Kidney capillary endothelial cell (primary cell): ENCODE measurements around the gene ZBTB16.

Source experiments
- DNase-seq: peaks from one replicate; pipeline ENCODE4 v3.0.0-alpha.2; 2018; ENCODE audit warnings: low spot score

Gene ZBTB16

DNA sequence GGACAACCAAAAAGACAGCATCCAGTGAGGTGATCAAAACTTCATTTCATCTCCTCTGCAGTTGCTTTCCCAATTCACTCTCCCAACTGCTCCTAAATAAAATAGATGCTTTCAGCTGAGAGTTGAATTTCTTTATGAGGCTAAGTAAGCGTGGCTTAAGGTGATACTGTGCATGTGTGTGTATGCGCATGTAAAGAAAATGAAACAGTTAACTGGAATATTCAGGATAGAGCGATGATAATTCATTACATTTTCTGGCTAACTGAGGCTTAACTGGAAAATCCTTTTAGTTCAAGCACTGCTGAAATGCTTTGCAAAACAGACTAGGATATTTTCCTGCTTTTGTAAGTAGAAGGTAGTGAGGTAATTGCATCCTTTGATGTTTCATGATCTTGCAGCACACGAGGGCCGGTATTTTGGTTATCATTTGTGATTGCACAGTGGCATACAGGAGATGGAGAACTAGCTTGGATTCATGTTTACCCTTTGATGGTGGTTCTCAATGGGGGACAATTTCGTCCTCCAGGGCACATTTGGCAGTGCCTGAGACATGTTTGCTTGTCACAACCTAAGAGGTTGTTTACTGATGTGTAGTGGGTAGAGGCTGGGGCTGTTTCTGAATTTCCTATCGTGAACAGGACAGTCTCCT, 71.2 kb downstream of the ZBTB16 start:
- no peak for DNase-seq

DNA sequence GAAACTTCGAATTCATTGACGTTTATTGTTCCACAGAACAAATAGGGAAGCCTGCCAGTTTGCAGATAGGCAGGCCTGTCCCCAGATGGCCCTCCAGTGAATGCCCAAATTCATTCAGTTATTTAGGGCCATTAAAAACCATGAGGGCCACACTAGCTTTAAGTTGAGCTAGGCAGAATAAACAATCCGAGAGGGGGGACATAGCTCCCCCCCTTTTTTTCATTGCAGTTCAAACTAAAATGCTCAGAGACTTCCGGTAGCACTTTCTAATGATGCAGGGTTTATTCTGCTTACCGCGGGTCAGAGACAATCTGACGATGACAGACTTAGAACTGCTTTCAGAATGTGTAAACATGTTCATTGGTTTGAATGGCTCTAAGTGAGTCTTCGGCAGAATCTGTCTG, 72.0 kb downstream of the ZBTB16 start:
- DNase-seq = no peak

DNA sequence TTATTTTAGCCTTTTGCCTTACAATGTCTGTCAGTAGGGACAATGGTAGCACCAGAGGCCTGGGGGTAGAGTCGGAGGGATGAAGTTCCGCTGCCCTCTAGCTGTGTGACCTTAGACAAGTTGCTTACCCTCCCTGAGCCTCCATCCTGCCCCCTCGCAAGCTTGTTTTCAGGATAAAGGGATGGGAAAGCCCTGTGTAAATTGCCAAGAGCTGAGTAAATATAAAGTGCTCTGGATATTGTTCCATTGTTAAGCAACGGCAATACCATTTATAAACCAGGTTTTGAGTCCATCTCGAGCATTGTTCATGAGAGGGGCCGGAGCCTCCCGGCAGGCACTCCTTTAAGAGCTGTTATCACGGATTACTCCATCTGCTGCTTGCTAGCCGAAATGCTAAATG, 72.9 kb downstream of the ZBTB16 start:
- no peak for DNase-seq

DNA sequence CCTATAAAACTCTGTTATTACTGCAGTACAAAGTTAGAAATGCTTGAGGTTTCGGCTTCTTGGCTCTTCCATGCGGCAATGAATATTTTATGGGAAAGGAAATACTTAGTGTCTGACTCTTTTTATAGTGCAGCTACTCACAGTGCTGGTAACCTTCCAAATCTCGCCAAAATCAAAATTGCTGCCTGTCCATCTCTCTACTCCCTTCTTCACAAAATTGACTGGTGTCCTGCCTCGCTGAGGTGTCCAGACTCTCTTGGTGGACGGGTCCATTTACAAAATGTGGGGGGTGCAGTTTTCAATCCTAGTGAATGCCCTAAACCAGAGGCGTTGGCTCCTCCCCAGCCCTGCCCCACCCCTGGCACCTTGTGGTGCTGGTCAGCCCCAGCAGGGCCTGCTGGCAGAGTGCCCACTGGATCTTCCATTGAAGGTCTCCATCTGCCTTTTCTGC, 73.5 kb downstream of the ZBTB16 start:
- DNase-seq = no peak

DNA sequence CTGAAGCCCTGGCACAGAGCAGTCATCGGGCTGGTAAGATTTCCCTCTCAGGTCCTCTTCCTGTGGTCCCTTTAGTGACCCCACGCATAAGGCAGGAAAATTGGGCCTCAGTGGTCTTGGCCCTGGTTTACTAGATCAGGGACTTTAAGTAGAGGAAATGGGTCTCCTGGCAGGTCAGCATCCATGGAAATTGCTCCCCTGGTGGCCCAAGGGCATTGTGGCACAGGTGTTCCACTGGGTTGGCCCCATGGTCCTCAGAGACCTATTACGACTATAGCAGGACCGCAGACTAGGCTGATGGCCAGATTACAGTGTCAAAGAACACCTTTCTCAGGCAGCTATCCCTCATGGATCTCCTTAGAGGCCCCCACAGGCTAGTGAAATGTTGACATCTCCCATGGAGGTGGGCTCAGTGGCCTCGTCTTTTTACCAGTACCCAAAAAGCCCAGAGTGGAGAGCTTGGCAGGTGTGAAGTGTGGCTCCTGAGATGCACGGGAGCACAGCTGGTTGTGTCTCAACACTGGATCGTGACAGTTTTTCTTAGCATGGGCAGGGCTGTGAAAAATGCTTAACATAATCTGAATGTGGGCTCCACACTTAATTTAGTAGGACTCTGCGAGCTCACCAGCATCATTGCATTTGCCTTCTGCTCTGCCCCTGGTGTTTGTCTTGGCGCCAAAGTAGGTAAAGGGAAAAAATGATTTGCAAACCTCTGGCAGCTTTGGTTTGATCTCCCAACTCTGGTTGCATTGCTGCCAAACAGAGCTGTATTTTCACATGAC, 74.2 kb downstream of the ZBTB16 start:
- no peak for DNase-seq

DNA sequence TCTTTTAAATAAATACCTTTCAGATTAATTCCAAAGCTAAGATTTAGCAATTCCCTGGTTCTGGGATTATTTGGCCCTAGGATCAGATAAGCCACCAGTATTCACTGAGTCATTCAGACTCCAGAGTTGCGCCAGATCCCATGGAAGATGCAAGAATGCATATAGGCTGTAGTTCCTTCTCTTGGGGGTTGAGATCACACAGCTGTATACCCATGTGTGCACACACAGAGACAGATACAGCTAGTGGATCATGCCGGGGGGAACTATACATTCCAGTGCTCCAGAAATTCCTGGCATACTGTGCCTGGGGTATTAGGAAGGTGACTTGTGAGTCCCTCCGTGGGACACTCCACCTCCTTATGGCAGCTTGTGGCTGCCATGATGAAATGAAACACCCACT, 75.4 kb downstream of the ZBTB16 start:
- no peak for DNase-seq

DNA sequence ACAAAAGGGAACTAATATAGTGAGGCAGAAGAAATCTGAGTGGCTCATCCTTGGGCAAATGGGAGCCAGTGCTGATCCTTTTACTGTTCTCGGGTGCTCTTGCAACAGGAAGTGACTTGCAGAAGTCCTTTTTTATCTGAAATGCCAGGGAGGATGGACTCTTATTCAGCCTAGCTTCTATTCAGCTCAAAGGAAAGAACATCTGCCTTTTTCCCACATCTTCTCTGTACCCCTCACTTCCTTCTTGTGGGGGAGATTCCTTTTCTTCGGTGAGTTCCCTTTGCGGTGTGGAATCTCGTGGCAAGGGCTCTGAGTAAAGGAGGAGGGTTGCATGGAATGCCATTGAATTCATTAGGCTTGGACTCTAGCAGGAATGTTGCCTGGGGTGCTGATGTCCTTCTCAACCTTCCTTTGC, 76.2 kb downstream of the ZBTB16 start:
- DNase-seq = no peak

DNA sequence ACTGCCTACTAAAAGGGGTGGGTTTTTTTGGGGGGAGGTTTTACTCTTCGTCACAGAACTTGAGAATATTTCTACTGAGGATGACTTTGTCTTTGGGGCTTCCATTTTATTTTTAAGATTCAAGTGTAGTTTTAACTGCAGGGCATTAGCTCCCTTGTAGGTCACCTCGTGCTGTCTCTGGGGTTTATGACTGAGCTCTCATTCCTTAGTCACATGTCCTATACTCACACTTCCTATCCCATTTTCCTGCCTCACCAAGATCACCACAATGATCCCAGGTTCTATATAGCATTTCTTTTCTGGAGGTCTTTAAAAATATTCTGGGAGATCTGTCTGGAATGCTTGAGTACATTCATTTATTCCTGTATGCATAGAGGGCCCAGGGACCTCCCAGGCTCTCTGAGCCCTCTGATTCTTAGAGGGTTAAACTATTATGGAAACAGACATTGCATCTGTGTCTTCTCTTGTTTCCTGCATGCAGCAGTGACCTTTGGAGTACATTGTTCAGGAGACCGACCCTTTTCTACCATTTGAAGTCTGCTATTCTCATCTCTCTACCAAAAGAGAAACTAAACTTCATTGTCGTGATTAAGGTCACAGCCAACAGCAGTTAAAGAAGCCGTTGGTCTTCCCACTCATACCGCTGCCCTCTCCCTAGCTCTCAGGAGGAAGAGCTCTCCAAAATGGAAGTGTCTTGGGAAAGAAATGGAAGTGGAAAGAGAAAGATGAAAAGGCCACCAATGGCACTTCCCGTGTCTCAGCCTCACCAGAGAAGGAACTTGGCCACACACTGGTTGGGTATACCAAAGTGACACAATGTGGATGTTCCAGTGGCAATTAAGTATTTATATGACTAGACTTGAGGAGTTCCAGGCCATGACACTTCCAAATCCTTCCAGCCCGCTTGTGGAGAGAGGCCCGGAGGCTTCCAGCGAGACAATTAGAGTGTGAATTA, 77.5 kb downstream of the ZBTB16 start:
- DNase-seq = no peak

DNA sequence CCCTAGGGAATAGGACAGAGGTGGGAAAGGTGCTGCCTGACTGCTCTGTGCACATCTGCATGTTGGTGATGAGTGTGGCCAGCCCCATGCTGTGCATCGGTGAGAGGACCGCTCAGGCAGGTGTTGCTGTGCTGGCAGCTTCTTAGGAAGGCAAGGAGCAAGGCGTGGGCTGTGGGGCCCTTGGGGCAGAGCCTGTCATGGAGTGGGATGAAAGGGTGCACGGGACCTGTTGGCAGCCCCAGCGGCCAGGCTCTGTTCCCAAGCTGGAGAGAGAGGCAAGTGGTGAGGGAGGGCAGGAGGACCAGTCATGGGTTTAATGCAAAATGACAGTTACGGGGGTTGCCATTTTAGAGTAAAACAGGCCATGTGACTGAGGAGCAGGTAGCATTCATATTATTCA, 78.3 kb downstream of the ZBTB16 start:
- DNase-seq = no peak

DNA sequence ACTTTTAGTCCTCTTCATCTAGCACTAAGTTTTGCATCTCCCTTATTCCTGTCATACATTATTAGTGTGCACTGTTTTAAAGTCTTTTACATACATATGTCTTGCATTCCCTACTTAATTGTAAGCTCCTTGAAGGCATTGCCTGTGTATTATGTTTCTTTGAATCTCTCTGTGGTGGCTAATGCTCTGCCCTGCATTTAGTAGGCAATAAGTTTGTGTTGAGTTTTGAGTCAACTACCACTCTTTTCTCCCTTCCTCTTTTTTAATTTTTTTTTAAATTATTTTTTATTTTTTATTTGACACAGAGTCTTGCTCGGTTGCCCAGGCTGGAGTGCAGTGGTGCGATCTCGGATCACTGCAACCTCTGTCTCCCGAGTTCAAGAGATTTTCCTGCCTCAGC, 78.9 kb downstream of the ZBTB16 start:
- no peak for DNase-seq

DNA sequence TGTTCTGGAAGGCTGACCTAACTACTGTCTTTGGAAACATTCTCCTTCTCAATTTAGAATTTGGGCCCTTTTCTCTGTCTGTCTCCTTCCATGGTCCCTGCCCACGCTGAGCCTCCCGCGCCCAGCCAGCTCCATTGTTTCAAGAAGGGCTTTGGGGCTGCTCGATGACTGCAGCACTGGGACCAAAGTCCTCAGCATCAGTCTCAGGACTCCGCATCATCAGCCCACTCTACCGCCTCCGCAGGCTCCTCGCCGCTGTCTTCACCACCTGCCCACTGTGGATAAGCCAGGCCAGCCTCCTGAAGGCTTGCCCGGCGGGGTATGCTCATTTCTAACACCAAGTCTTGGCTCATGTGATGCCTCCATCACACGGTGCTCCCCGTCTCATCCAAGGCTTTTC, 81.3 kb downstream of the ZBTB16 start:
- no peak for DNase-seq

DNA sequence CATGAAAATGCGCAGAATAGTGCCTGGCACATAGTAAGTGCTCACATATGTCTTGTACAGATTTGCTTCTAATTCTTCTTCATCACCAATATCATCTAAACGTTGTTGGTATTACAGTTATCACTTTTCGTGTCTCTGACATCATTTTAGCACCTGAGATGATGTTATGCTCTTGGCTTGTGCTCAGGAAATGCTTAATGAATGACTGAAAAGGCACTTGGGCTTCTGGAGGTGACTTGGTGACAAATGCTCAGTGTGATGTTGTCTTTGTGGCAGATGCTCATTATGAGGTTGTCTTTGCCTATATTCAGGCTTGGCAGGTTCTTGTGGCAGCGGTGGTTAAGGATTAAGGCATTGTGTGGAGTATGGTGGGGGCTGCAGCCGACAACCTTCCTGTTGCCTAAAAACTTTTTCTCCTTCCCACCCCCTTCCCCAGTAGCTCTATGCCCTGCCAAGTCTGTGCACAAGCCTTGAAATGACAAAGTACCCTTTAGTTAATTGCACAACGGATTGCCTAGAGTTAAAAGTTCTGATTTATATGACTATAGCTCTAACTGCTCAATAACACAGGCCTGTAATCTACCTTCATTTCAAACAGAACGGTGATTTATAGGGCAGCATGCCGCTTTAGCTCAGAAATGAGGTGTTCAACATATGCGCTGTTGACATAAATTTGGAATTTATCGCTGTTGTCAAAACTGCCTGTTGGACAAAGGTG, 82.5 kb downstream of the ZBTB16 start:
- no peak for DNase-seq

DNA sequence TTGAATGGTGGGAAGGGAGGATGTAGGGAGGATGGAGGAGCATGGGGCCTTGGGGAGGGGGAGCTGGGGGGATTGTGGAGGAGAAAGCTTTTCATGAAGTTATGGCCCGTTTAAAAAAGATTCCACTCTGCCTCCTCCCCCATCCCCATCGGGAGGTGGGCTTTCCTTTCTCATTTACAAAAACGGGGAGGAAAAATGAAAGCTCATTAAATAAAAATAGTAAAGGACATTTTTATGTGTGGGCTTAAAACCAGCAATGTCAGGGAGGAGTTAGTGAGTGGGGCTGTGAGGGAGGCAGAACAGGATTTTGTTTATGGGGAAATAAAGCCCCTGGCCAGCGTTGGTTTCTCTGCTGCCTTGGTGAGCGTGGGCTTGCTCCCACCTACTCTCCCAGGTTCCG, 83.2 kb downstream of the ZBTB16 start:
- DNase-seq = no peak

DNA sequence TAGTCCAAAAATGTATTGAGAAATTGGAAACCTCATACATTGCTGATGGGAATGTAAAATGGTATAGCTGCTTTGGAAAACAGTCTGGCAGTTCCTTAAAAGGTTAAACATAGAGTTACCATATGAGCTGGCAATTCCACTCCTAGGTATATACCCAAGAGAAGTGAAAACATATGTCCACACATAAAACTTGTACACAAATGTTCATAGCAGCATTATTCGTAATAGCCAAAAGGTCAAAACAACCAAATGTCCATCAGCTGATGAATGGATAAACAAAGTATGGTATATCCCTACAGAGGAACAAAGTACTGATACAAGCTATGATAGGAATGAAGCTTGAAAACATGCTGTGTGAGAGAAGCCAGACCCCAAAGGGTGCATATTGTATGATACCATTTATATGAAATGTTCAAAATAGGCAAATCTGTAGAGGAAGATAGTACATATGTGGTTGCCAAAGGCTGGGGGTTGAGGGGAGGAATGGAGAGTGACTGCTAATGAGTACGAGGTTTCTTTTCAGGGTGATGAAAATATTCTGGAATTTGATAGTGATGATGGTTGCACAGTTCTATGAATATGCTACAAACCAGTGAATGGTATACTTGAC, 85.8 kb downstream of the ZBTB16 start:
- no peak for DNase-seq

DNA sequence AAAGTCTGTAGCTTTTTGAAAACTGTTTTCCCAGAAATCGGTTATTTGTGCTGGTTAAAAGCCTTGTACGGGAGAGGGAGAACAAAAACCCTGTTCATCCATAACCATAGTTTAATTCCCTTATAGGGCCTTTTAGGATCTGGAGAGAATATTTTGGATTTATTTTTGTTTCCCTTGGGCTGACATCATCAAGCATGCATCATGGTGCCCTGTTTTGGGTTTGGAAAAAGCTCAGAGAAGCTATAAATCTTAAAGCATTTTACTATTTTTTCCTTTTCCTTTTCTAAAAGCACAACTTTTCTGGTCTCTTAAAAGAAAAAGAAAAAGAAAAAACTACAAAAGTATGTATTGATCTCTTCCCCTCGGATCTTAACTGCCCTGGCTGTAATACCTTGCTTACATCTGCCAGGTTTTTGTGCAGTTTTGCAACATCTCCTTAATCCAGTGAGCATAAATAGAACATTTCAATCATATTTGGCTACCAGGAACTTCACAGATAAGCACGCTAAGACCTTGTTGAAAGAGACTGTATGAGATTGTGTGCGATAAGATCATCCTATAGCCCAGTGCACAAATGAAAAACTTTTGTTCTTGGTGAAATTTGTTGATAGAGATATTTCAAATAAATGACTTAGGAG, 88.0 kb downstream of the ZBTB16 start:
- no peak for DNase-seq

DNA sequence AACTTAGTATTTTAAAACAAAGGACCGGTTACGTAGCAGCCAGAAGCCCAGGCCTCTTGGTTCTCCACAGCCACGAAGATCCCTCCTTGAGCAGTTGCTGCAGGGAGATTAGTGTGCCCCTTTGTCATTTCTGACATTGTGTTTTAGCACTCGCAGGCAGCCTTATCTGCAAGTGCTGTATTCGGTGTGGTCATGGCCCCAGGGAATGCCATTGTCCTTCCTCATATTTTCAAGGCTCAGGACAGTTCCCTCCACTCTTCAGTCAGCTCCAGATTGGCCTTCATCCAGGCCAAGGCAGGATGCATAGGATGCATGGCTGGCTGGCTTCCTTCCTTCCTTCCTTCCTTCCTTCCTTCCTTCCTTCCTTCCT, 88.5 kb downstream of the ZBTB16 start:
- DNase-seq = no peak

DNA sequence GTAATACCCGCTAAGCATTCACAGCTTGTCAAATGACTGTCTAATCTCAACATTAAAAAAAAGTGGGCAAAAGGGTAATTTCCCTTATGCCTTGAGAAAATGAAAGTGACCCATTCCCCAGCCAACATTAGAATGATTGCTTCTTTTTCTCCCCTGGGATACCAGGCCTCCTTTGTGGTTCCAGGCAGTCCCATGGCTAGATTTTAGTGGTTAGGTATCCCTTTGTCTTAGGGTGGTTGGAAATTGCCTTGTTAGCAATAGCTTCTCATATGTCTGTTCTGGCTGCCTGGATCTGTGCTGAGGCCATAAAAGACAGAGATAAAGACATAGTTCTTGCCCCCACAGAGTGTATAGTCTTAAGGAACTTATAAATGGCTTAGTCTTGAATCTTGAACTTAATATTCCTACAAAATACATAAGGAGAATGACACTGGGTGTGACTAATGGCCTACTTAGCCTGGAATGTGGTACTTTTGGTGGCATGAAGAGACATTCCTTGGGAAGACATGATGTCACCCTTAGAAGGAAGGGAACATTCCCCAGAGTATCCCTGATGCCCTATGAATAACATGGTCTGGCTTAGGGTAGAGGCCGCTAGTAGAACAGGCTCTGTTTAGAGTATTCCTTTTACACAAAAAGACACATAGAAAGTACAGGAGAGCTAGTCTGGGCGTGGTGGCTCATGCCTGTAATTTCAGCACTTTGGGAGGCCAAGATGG, 90.3 kb downstream of the ZBTB16 start:
- DNase-seq = no peak

DNA sequence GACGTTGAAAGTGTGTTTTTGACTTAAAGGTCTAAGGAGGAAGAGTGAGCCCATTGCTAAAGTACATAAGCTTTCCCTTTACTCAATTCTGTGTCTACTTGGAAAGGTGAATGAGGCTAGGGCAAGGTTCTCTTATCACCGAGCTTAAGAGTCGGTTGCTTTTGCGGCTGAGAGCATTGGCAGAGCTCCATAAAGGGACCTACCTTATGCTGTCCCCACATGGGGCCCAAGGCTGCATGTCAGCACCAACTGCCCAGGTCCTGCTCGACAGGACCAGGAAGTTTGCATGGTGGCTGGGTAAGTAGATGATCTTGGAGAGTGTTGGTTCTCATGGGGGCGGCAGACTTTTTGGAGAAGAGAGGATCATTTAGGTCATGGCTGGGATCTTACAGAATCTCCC, 91.2 kb downstream of the ZBTB16 start:
- DNase-seq = no peak

DNA sequence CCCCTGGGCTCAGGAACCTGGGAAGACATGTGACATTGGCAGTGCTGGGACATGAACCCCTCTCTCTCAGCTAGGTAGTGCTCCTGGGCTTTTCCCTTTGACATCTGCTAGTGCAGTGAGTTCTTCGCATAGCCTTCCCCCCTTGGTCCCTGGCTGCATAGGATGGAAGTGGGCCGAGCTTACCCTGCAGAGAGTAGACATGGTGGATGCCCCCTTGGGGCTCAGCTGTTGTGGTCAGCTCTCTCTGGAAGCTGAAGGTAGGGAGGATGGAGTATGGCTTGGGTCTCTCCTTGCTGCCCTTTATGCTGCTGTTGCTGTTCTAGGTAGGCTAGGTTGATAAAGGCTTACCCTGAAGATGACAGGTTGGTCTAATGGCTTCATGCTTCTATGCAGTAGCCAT, 92.1 kb downstream of the ZBTB16 start:
- DNase-seq = no peak

DNA sequence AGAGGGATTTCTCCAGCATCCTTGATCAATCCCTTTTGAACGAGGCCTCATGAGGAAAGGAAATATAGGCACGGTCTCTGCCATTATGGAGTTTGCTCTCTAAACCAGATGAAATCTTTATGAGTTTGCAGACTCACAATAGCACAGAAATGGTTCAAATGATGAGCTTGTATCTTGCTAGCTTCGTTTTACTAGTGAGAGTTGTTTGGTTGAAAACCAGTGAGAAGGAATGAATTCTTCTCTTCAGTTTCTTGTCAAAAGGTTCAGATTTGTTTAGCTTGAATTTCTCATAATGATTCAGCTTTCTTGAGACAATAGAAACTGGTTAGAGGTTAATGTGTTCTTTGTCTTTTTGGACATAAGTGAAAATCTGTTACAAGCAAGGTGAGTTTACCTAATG, 92.7 kb downstream of the ZBTB16 start:
- DNase-seq = no peak

DNA sequence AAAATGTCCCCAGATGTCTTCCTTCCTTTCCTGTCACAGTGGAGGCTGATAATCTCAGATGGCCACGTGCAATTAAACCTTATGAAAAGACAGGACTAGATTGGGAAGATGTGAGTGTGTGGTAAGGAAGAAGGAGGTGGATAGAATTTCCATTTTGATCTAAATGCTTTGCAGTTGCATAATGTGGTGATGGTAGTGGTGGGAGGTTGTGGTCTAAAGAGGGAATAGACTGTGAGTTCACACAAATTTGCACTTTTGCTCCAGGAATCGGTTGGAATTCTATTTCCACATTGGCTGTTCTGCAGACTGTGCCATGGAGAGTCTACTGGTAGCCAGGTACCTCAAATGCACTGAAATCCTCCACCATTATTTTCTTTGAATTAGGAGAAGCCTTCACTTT, 93.3 kb downstream of the ZBTB16 start:
- no peak for DNase-seq
